Mesenchymal stem cell (in vitro differentiated cells and primary cell): ENCODE results near the gene KLHL17.

ENCODE experiments used
- DNase-seq: peaks from one replicate; pipeline ENCODE4 v3.0.0-alpha.2; 2013
- H2AFZ ChIP-seq: one replicate; pipeline ENCODE4 v1.6.1; 2013; ENCODE audit warnings: low read depth, mild to moderate bottlenecking, control low read depth, inconsistent platforms, low read length, moderate library complexity
- H2AK5ac ChIP-seq: 2 replicates; pipeline ENCODE4 v1.6.1; 2013; ENCODE audit warnings: low read length, moderate library complexity, mild to moderate bottlenecking, inconsistent platforms; ENCODE audit not compliant: severe bottlenecking
- H2BK120ac ChIP-seq: one replicate; pipeline ENCODE4 v1.6.1; 2013; ENCODE audit warnings: low read depth, mild to moderate bottlenecking, inconsistent platforms, low read length, moderate library complexity
- H2BK12ac ChIP-seq, 2 experiments: one replicate each; pipeline ENCODE4 v1.6.1; 2013; ENCODE audit warnings: inconsistent platforms in 2 of 2, low read length in 2 of 2, mild to moderate bottlenecking in 2 of 2, moderate library complexity in 2 of 2, control low read depth in 1 of 2
- H2BK15ac ChIP-seq: one replicate; pipeline ENCODE4 v1.6.1; 2013; ENCODE audit warnings: mild to moderate bottlenecking, low read depth, inconsistent platforms; ENCODE audit not compliant: poor library complexity, severe bottlenecking
- H2BK5ac ChIP-seq: 2 replicates; pipeline ENCODE4 v1.6.1; 2013; ENCODE audit warnings: low read depth, mild to moderate bottlenecking, low read length, control low read depth, inconsistent platforms; ENCODE audit not compliant: poor library complexity, severe bottlenecking
- H3K14ac ChIP-seq, 2 experiments: one replicate each; pipeline ENCODE4 v1.6.1; 2013; ENCODE audit warnings: inconsistent platforms in 2 of 2, low read length in 2 of 2, control low read depth in 1 of 2, mild to moderate bottlenecking in 1 of 2, moderate library complexity in 1 of 2
- H3K18ac ChIP-seq, 2 experiments: one replicate each; pipeline ENCODE4 v1.6.1; 2013; ENCODE audit warnings: inconsistent platforms in 2 of 2, low read length in 2 of 2, control low read depth in 1 of 2, low read depth in 1 of 2, mild to moderate bottlenecking in 1 of 2
- H3K23ac ChIP-seq, 2 experiments: one replicate each; pipeline ENCODE4 v1.6.1; 2013; ENCODE audit warnings: inconsistent platforms in 2 of 2, low read length in 2 of 2, mild to moderate bottlenecking in 2 of 2, moderate library complexity in 2 of 2, control low read depth in 1 of 2
- H3K27ac ChIP-seq: 2 replicates; pipeline ENCODE4 v1.5.1; 2013; ENCODE audit warnings: mild to moderate bottlenecking, moderate library complexity, low read length, control low read depth, inconsistent platforms; ENCODE audit not compliant: poor library complexity, severe bottlenecking
- H3K27me3 ChIP-seq, 2 experiments: 2 replicates each; pipeline versions ENCODE4 v1.6.1 to v1.7.0; 2013; ENCODE audit warnings: low read length in 2 of 2, mild to moderate bottlenecking in 2 of 2, moderate library complexity in 2 of 2, control low read depth in 1 of 2, inconsistent platforms in 1 of 2; ENCODE audit not compliant: control insufficient read depth in 1 of 2, insufficient read depth in 1 of 2
- H3K36me3 ChIP-seq, 2 experiments: 2 replicates each; pipeline versions ENCODE4 v1.6.1 to v1.7.0; 2013; ENCODE audit warnings: low read length in 2 of 2, control low read depth in 1 of 2, inconsistent platforms in 1 of 2, low read depth in 1 of 2, mild to moderate bottlenecking in 1 of 2; ENCODE audit not compliant: insufficient read depth in 2 of 2, control insufficient read depth in 1 of 2
- H3K4ac ChIP-seq, 2 experiments: one replicate each; pipeline ENCODE4 v1.6.1; 2013; ENCODE audit warnings: inconsistent platforms in 2 of 2, low read length in 2 of 2, mild to moderate bottlenecking in 2 of 2, moderate library complexity in 2 of 2, control low read depth in 1 of 2, low read depth in 1 of 2
- H3K4me1 ChIP-seq: 2 replicates; pipeline ENCODE4 v1.6.1; 2013; ENCODE audit warnings: low read depth, low read length, control low read depth; ENCODE audit not compliant: control insufficient read depth, insufficient read depth
- H3K4me2 ChIP-seq: 2 replicates; pipeline ENCODE4 v1.6.1; 2013; ENCODE audit warnings: low read length, mild to moderate bottlenecking, inconsistent platforms; ENCODE audit not compliant: poor library complexity, severe bottlenecking
- H3K4me3 ChIP-seq, 2 experiments: 2 replicates each; pipeline versions ENCODE4 v1.5.1 to v1.7.0; 2013; ENCODE audit warnings: low read length in 2 of 2, mild to moderate bottlenecking in 2 of 2, control low read depth in 1 of 2, low read depth in 1 of 2; ENCODE audit not compliant: insufficient read depth in 1 of 2
- H3K79me1 ChIP-seq: replicated peaks from 2 replicates; pipeline ENCODE4 v1.6.1; 2013; ENCODE audit warnings: mild to moderate bottlenecking, control low read depth, low read length, inconsistent platforms; ENCODE audit not compliant: poor library complexity, severe bottlenecking
- H3K9ac ChIP-seq: 2 replicates; pipeline ENCODE4 v1.7.0; 2013; ENCODE audit warnings: mild to moderate bottlenecking, low read length, moderate library complexity
- H3K9me3 ChIP-seq: 2 replicates; pipeline ENCODE4 v1.7.0; 2013; ENCODE audit warnings: mild to moderate bottlenecking, low read length; ENCODE audit not compliant: control insufficient read depth
- H4K8ac ChIP-seq: one replicate; pipeline ENCODE4 v1.6.1; 2013; ENCODE audit warnings: inconsistent platforms, mild to moderate bottlenecking, low read length, moderate library complexity
- H4K91ac ChIP-seq: one replicate; pipeline ENCODE4 v1.6.1; 2013; ENCODE audit warnings: mild to moderate bottlenecking, low read length, inconsistent platforms
- WGBS: methylation state at CpG from one replicate; pipeline ENCODE4 v1.1.7; 2013; ENCODE audit warnings: mixed read lengths; 5-methylcytosine and 5-hydroxymethylcytosine counted together

KLHL17 gene

DNA sequence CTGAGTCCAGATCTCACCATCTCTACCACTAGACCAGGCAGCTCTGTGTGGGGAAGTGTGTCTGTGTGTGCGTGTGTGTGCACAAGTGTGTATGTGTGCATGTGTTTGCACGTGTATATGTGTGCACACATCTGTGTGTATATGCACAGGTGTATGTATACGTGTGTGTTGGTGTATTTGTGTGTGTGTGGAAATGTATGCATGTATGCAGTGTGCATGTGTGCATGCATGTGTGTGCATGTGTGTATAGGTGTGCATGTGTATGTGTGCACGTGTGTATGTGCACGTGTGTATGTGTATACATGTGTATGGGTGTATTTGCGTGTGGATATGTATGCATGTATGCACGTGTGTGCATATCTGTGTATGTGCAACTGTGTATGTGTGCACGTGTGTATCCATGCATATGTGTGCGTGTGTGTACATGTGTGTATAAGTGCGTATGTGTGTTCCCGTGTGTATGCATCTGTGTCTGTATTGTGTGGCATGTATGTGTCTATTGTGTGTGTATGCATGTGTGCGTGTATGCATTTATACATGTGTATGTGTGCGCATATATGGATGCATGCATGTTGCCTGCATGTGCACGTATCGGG lies 9.0 kb downstream of the KLHL17 start:
- Histone ChIP-seq H3K79me1 (no peaks in the 10 kb centered on the region), H2AK5ac (no peak overlapping the region), H2BK15ac (no peak overlapping the region), H4K91ac (no peak overlapping the region), H2BK12ac (no peak overlapping the region), H3K27ac (no peak overlapping the region), H2BK5ac (no peak overlapping the region), H3K4me3 (no peak overlapping the region), H3K36me3 (peaks cover 0 to 16% of the 10 kb centered on the region in 2 experiments), H3K9me3 (no peaks in the 10 kb centered on the region), H3K18ac (no peak overlapping the region), H3K23ac (no peak overlapping the region), H2AFZ (no peak overlapping the region), H2BK120ac (no peak overlapping the region), H3K27me3 (peaks cover 0 to 67% of the 10 kb centered on the region in 2 experiments), H4K8ac (peak overlapping the region; percentile 12), H3K4me2 (no peak overlapping the region), H3K4ac (no peak overlapping the region), H3K9ac (no peak overlapping the region), H3K4me1 (peaks cover 19% of the 10 kb centered on the region), H3K14ac (peak overlapping the region in 1 of 2 experiments; percentile 19)
- no peak for DNase-seq
- 86% methylated on average over 15 of the region's 15 CpGs for WGBS

DNA sequence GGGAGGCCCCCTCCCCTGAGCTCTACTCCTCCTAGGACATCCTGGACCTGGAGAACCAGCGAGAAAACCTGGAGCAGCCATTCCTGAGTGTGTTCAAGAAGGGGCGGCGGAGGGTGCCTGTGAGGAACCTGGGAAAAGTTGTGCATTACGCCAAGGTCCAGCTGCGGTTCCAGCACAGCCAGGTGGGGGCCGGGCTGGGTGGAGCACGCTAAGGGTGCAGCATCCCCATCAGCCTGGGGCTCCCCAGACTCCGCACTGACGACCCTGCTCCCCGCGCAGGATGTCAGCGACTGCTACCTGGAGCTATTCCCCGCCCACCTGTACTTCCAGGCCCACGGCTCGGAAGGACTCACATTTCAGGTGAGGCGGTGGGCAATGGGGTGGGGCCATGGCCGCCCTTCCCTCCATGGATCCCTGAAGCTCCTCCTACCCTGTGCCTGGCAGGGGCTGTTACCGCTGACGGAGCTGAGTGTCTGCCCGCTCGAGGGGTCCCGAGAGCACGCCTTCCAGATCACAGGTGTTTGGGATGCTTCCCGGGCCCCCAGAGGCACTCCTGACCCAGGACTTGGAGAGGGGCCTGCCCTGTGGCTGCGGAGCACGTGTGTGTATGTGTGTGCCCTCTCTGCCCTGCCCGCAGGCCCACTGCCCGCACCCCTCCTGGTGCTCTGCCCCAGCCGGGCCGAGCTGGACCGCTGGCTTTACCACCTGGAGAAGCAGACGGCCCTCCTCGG lies 10.0 kb downstream of the KLHL17 start:
- H3K4me1 ChIP-seq: peaks cover 19% of the 10 kb centered on the region
- H3K4ac ChIP-seq: no peak overlapping the region
- H3K9me3 ChIP-seq: no peaks in the 10 kb centered on the region
- H3K79me1 ChIP-seq: no peaks in the 10 kb centered on the region
- no peak overlapping the region for H2BK15ac ChIP-seq
- no peak overlapping the region for H3K4me2 ChIP-seq
- DNase-seq: no peak
- no peak overlapping the region for H2AK5ac ChIP-seq
- no peak overlapping the region for H4K8ac ChIP-seq
- H3K23ac ChIP-seq: no peak overlapping the region
- no peak overlapping the region for H2BK120ac ChIP-seq
- H2BK5ac ChIP-seq: no peak overlapping the region
- 49% methylated on average over 33 of the region's 33 CpGs for WGBS
- H3K36me3 ChIP-seq: peaks cover 0 to 13% of the 10 kb centered on the region in 2 experiments
- no peak overlapping the region for H2AFZ ChIP-seq
- peaks cover 0 to 75% of the 10 kb centered on the region in 2 experiments for H3K27me3 ChIP-seq
- H3K14ac ChIP-seq: no peak overlapping the region
- H2BK12ac ChIP-seq: no peak overlapping the region
- H3K18ac ChIP-seq: no peak overlapping the region
- H3K4me3 ChIP-seq: no peak overlapping the region
- H3K9ac ChIP-seq: no peak overlapping the region
- H3K27ac ChIP-seq: no peak overlapping the region
- no peak overlapping the region for H4K91ac ChIP-seq

DNA sequence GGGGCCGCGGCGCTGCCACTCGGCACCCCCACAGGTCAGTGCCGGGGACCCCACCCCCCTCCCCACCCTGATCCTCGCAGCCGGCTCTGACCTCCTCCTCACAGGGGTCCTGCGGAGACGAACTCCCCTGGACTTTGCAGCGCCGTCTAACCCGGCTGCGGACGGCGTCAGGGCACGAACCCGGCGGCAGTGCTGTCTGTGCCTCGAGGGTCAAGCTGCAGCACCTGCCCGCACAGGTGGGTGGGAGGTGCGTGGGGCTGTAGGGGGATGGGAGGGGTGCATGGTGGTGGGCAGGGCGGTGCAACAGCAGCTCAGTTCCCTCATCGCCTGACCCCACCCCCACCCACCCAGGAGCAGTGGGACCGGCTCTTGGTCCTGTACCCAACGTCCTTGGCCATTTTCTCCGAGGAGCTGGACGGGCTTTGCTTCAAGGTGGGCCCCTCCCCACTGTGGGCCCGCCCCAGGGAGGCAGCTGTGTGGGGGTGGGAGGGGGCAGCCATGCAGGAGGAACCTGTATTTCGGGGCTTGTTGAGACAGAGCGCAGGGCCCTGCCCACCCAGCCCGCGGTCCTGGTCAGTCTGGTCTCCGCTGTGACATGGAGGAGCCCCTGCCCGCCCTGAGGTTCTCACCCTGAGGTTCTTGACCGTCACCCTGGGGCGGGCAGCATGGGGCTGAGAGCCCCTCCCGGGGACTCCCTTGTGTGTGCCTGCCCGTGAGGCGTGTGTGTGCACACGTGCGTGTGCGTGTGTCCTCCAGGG lies 10.8 kb downstream of the KLHL17 start:
- Histone ChIP-seq H3K27me3 (peaks cover 0 to 83% of the 10 kb centered on the region in 2 experiments), H2BK15ac (no peak overlapping the region), H2BK5ac (no peak overlapping the region), H3K4me3 (no peak overlapping the region), H2AFZ (no peak overlapping the region), H4K8ac (no peak overlapping the region), H3K9ac (no peak overlapping the region), H3K4ac (no peak overlapping the region), H3K4me1 (peaks cover 18% of the 10 kb centered on the region), H3K4me2 (no peak overlapping the region), H2BK12ac (no peak overlapping the region), H3K14ac (no peak overlapping the region), H3K27ac (no peak overlapping the region), H3K79me1 (no peaks in the 10 kb centered on the region), H2BK120ac (no peak overlapping the region), H2AK5ac (no peak overlapping the region), H3K9me3 (no peaks in the 10 kb centered on the region), H3K18ac (no peak overlapping the region), H4K91ac (no peak overlapping the region), H3K23ac (no peak overlapping the region), H3K36me3 (peaks cover 0 to 9% of the 10 kb centered on the region in 2 experiments)
- WGBS: 84% methylated on average over 30 of the region's 42 CpGs
- no peak for DNase-seq
